ENCODE data around the gene MGP.

Gene MGP

DNA sequence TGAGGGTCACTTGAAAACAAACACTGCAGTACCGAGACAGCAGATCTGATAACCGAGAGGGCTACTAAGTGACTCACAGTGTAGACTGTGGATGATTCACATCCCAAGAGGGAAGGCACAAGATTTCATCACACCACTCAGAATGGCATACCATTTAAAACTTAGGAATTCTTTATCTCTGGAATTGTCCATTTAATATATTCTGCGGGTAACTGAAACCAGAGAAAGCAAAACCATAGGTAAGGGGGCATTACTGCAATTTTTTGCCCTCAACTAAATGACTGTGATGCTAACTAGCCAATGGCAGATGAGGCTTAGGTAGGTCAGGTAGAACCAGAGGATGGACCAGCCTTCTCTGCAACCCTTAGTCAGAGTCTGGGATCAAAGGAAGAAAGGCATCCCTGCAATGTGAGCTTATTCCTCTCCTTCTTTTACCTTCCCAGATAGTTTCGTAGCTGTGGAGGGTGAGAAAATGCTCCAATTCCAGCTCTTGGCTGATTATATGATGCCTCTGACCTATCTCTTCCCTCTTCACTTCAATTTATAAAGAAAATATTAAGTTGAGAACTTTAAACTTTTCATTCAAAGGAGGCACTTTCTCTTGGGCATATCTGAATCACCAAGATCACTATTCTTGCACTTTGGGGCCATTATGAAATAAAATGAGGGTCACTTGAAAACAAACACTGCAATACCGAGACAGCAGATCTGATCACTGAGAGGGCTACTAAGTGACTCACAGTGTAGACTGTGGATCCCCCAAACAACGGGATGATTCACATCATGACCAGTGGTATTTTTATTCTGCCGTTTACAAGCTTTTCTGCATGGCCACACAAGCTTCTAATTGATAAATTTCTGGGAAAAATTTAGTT lies 49.1 kb downstream of the MGP start:
- Histone ChIP-seq H3K9me3 (ENCODE audit: control insufficient read depth in 5 of 5, low read length in 5 of 5) (peaks cover 0 to 3% (median 0%) of the 10 kb centered on the region in 5 donors), H3K27me3 (ENCODE audit: control insufficient read depth in 5 of 5, insufficient read depth in 4 of 5, low read length in 5 of 5) (no peaks in the 10 kb centered on the region), H3K9ac (ENCODE audit: low read length in 5 of 5) (no peak overlapping the region), H3K4me1 (ENCODE audit: control insufficient read depth in 5 of 5, insufficient read depth in 5 of 5, low read length in 5 of 5) (peaks cover 2 to 22% (median 9%) of the 10 kb centered on the region in 5 donors), H3K4me3 (ENCODE audit: low read depth in 1 of 5, low read length in 5 of 5) (no peak overlapping the region), H3K36me3 (ENCODE audit: control insufficient read depth in 5 of 5, insufficient read depth in 5 of 5, low read length in 5 of 5) (no peaks in the 10 kb centered on the region), H3K27ac (ENCODE audit: low read depth, low read length) (no peak overlapping the region)

DNA sequence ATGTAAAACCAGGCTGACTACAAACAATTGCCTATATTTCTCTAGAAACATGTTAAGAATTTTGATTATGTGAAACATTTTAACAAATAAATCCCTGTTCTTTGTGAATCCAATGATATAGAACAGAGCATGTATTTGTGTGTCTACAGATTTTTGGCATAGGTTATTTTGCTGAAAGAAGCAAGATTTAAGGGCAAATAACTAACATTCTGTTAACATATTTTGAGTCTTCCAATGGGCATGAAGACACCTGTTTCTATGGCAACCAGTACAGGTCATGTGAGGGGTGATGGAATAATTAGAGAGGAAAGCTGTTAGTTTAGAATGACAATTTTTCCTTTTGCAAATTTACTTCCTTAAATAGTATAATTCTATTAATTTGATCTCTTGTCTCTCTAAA lies 51.1 kb downstream of the MGP start:
- Histone ChIP-seq H3K36me3 (ENCODE audit: control insufficient read depth in 5 of 5, insufficient read depth in 5 of 5, low read length in 5 of 5) (no peaks in the 10 kb centered on the region), H3K27me3 (ENCODE audit: control insufficient read depth in 5 of 5, insufficient read depth in 4 of 5, low read length in 5 of 5) (no peaks in the 10 kb centered on the region), H3K4me1 (ENCODE audit: control insufficient read depth in 5 of 5, insufficient read depth in 5 of 5, low read length in 5 of 5) (peaks cover 0 to 18% (median 6%) of the 10 kb centered on the region in 5 donors), H3K27ac (ENCODE audit: low read depth, low read length) (no peak overlapping the region), H3K4me3 (ENCODE audit: low read depth in 1 of 5, low read length in 5 of 5) (no peak overlapping the region), H3K9me3 (ENCODE audit: control insufficient read depth in 5 of 5, low read length in 5 of 5) (peaks cover 0 to 2% (median 0%) of the 10 kb centered on the region in 5 donors), H3K9ac (ENCODE audit: low read length in 5 of 5) (no peak overlapping the region)

DNA sequence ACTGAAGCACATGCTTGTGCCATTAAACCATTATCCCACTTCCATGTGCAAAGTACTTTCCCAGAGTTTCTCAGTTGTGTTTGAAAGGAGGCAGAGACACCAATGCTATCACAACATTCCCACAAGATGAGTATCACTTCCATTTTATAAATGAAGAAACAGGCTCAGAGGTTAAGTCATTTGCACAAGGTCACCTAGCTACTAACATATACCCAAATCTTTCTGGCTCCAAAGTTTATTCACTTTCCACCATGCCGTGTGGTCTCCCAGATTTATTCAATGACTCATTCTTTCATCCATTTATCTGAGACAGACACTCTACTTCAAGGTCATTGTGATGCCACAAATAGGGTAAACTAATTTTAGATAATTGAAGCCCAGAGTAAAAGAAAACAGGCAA lies 51.7 kb downstream of the MGP start:
- no peaks in the 10 kb centered on the region for H3K27me3 ChIP-seq (ENCODE audit: control insufficient read depth in 5 of 5, insufficient read depth in 4 of 5, low read length in 5 of 5)
- no peaks in the 10 kb centered on the region for H3K9me3 ChIP-seq (ENCODE audit: control insufficient read depth in 5 of 5, low read length in 5 of 5)
- peaks cover 0 to 18% (median 6%) of the 10 kb centered on the region in 5 donors for H3K4me1 ChIP-seq (ENCODE audit: control insufficient read depth in 5 of 5, insufficient read depth in 5 of 5, low read length in 5 of 5)
- H3K36me3 ChIP-seq (ENCODE audit: control insufficient read depth in 5 of 5, insufficient read depth in 5 of 5, low read length in 5 of 5): no peaks in the 10 kb centered on the region
- H3K9ac ChIP-seq (ENCODE audit: low read length in 5 of 5): no peak overlapping the region
- no peak overlapping the region for H3K4me3 ChIP-seq (ENCODE audit: low read depth in 1 of 5, low read length in 5 of 5)
- no peak overlapping the region for H3K27ac ChIP-seq (ENCODE audit: low read depth, low read length)

DNA sequence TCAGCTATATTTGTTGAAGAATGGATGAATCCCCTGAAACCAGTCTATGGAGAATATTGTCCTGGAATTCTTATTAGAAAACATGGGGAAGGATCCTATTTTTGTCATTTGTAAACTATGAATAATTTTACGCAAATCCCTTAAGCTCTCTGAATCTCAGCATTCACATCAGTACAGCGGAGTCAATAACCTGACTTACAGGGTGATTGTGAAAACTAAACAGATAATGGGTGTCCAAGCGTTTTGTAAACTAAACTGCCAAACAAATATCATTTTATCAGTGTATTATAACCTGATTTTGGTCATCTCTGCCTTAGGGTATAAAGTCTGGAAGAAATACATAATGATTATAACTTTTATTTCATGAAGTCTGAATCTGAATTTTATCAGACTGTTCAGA lies 52.3 kb downstream of the MGP start:
- no peaks in the 10 kb centered on the region for H3K9me3 ChIP-seq (ENCODE audit: control insufficient read depth in 5 of 5, low read length in 5 of 5)
- H3K9ac ChIP-seq (ENCODE audit: low read length in 5 of 5): no peak overlapping the region
- H3K4me1 ChIP-seq (ENCODE audit: control insufficient read depth in 5 of 5, insufficient read depth in 5 of 5, low read length in 5 of 5): peaks cover 0 to 14% (median 5%) of the 10 kb centered on the region in 5 donors
- no peak overlapping the region for H3K4me3 ChIP-seq (ENCODE audit: low read depth in 1 of 5, low read length in 5 of 5)
- no peak overlapping the region for H3K27ac ChIP-seq (ENCODE audit: low read depth, low read length)
- H3K27me3 ChIP-seq (ENCODE audit: control insufficient read depth in 5 of 5, insufficient read depth in 4 of 5, low read length in 5 of 5): no peaks in the 10 kb centered on the region
- no peaks in the 10 kb centered on the region for H3K36me3 ChIP-seq (ENCODE audit: control insufficient read depth in 5 of 5, insufficient read depth in 5 of 5, low read length in 5 of 5)
